ENCODE data around the gene WAPL. TPM values are rescaled to one million over a fixed set of nuclear protein-coding genes. Genes with fewer than 3 reads are reported as not detected.

The WAPL gene
- total RNA-seq, 4 donors from 2014 or later: 34.2 to 40.5 (median 39.3) TPM

- peak; percentile 81 for DNase-seq (ENCODE audit: extremely low spot score)
- H3K4me3 ChIP-seq: no peak overlapping the region
- H3K9me3 ChIP-seq: no peaks in the 10 kb centered on the region
- H3K27me3 ChIP-seq: peaks cover 6 to 55% (median 13%) of the 10 kb centered on the region in 4 donors
- H3K27ac ChIP-seq (replicated peaks in 1 of 4): no peak overlapping the region
- H3K36me3 ChIP-seq: no peaks in the 10 kb centered on the region
- no peak for TF ChIP-seq POLR2AphosphoS5 (IDR thresholded peaks at IDR 0.05)
- no peak for TF ChIP-seq POLR2A (IDR thresholded peaks at IDR 0.05; ENCODE audit: low read depth)
- no peak for TF ChIP-seq CTCF (IDR thresholded peaks at IDR 0.05)
- no peak for TF ChIP-seq EP300 (IDR thresholded peaks at IDR 0.05)
- intact Hi-C loops (cut with DNase I): no loop called here
- H3K4me1 ChIP-seq: peaks cover 4 to 13% (median 9%) of the 10 kb centered on the region in 4 donors
- 91% methylated on average over 3 of the region's 3 CpGs for WGBS
Observed at GRCh38 chr10:86385806-86386205, 135.8 kb downstream of the WAPL start.

Small RNAs within 50 kb of the gene (small RNA-seq; reads per million reads assigned to genes)
- gene RNU6-780P: 0 reads per million in 3 donors

Other genes with a start within 250 kb of the WAPL start
- 1 to 10 TPM in 2 of 4 donors, under 1 TPM in 2; under 0.01 to 1.3 (median 1.1) TPM for gene GRID1, start 155.0 kb downstream of the WAPL start, total RNA-seq
- under 1 TPM in 1 of 4 donors, not detected in 3; 0.32 TPM for gene OPN4, start 132.8 kb upstream of the WAPL start, total RNA-seq
- gene LDB3, start 146.7 kb upstream of the WAPL start, total RNA-seq: 10 to 100 TPM; 12.6 to 42.3 (median 21.6) TPM
- gene BMPR1A, start 234.8 kb upstream of the WAPL start, total RNA-seq: 100 to 1,000 TPM in 1 of 4 donors, 10 to 100 TPM in 3; 66.1 to 110 (median 90.5) TPM

All from esophagus muscularis mucosa (tissue), 4 donors.